Measurements from ENCODE around the gene TPK1.
A peak's percentile ranks its signal among the peaks of the same experiment; 100 is the strongest.

The TPK1 gene

DNA sequence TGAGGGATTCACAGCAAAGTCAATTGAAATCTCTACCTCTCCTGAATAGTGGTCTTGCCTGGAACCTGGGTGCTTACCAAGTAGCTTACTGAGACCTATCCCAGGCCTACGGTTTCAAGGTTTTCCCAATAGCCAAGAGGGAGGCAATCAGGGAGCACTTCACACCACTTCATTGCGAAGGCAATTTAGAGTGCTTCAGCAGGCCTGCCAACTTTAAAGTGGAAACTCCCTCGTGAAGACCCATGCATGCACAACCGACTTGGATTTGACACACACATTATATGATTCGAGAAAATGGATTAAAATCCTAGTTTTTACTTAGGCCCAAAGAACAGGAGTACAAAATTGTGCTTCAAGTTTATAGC lies 380.8 kb downstream of the TPK1 start:
- Histone ChIP-seq H3K79me2 (ENCODE audit: control insufficient read depth, low read length) (no peaks in the 10 kb centered on the region), H3K4me2 (ENCODE audit: low read length) (no peak overlapping the region), H3K9me3 (ENCODE audit: control insufficient read depth, insufficient read depth, low read length) (peaks cover 9% of the 10 kb centered on the region; the same call in 1 of the 2 replicates), H3K4me1 (ENCODE audit: control insufficient read depth, low read length) (no peaks in the 10 kb centered on the region), H3K9me2 (replicated peaks; ENCODE audit: control insufficient read depth, low read length) (no peaks in the 10 kb centered on the region), H4K20me1 (ENCODE audit: control insufficient read depth, insufficient read depth, low read depth, low read length) (no peaks in the 10 kb centered on the region), H3K27me3 (ENCODE audit: control insufficient read depth, low read length) (no peaks in the 10 kb centered on the region), H3K27ac (ENCODE audit: low read depth, low read length) (no peak overlapping the region), H3K36me3 (ENCODE audit: control insufficient read depth, low read length) (no peaks in the 10 kb centered on the region), H3F3A (ENCODE audit: control insufficient read depth, insufficient read depth) (no peaks in the 10 kb centered on the region), H3K4me3 (ENCODE audit: low read length) (no peak overlapping the region)
- TF ChIP-seq, protein P1, sequence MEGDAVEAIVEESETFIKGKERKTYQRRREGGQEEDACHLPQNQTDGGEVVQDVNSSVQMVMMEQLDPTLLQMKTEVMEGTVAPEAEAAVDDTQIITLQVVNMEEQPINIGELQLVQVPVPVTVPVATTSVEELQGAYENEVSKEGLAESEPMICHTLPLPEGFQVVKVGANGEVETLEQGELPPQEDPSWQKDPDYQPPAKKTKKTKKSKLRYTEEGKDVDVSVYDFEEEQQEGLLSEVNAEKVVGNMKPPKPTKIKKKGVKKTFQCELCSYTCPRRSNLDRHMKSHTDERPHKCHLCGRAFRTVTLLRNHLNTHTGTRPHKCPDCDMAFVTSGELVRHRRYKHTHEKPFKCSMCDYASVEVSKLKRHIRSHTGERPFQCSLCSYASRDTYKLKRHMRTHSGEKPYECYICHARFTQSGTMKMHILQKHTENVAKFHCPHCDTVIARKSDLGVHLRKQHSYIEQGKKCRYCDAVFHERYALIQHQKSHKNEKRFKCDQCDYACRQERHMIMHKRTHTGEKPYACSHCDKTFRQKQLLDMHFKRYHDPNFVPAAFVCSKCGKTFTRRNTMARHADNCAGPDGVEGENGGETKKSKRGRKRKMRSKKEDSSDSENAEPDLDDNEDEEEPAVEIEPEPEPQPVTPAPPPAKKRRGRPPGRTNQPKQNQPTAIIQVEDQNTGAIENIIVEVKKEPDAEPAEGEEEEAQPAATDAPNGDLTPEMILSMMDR (IDR thresholded peaks at IDR 0.05; ENCODE audit: low read depth, low read length, poor library complexity, severe bottlenecking) = no peak
- TF ChIP-seq EZH2phosphoT487 (IDR thresholded peaks at IDR 0.05; ENCODE audit: borderline replicate concordance, low read length) = no peak

DNA sequence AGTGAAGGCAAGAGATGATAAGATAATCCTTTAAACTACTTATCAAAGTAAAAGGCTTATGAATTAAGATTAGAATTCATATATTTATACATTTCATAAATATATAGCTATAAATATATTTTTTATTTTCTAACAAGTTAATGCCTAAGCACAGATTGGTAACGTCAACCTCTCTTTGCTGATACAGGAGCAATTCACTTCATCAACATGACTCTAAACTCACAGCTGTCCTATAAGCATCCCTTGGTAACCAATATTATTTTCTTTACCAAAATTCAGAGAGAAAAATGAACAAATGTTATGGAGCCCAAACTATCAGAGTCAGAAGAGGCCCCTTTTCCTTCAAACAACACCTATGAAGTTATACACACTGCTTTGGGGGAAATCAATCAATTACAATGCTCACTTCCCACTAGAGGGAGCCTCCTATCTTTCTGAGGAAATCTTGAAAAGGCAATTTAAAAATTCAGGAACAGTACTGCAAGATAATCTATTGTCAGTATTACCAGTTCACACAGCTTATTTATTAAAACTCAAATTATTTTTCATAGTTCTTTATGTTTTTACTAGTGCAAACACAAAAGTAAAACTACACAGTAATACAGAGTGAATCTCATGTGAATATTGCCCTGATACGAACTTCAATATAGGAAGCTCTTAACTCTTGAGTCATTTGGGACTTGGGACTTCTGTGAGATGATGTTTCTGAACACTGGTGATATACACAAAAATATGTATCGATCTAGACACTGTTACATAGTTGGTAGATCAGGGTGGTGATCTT lies 381.4 kb downstream of the TPK1 start:
- H3K27ac ChIP-seq (ENCODE audit: low read depth, low read length) = no peak overlapping the region
- H3K4me2 ChIP-seq (ENCODE audit: low read length) = no peak overlapping the region
- H3K4me3 ChIP-seq (ENCODE audit: low read length) = no peak overlapping the region
- H3K4me1 ChIP-seq (ENCODE audit: control insufficient read depth, low read length) = no peaks in the 10 kb centered on the region
- H3K79me2 ChIP-seq (ENCODE audit: control insufficient read depth, low read length) = no peaks in the 10 kb centered on the region
- H3K9me2 ChIP-seq (replicated peaks; ENCODE audit: control insufficient read depth, low read length) = no peaks in the 10 kb centered on the region
- H4K20me1 ChIP-seq (ENCODE audit: control insufficient read depth, insufficient read depth, low read depth, low read length) = no peaks in the 10 kb centered on the region
- no peak for TF ChIP-seq EZH2phosphoT487 (IDR thresholded peaks at IDR 0.05; ENCODE audit: borderline replicate concordance, low read length)
- TF ChIP-seq, protein P1 (IDR thresholded peaks at IDR 0.05; ENCODE audit: low read depth, low read length, poor library complexity, severe bottlenecking) = peak; percentile 42
- H3K9me3 ChIP-seq (ENCODE audit: control insufficient read depth, insufficient read depth, low read length) = peaks cover 9% of the 10 kb centered on the region; the same call in 1 of the 2 replicates
- no peaks in the 10 kb centered on the region for H3K36me3 ChIP-seq (ENCODE audit: control insufficient read depth, low read length)
- H3K27me3 ChIP-seq (ENCODE audit: control insufficient read depth, low read length) = no peaks in the 10 kb centered on the region
- no peaks in the 10 kb centered on the region for H3F3A ChIP-seq (ENCODE audit: control insufficient read depth, insufficient read depth)

DNA sequence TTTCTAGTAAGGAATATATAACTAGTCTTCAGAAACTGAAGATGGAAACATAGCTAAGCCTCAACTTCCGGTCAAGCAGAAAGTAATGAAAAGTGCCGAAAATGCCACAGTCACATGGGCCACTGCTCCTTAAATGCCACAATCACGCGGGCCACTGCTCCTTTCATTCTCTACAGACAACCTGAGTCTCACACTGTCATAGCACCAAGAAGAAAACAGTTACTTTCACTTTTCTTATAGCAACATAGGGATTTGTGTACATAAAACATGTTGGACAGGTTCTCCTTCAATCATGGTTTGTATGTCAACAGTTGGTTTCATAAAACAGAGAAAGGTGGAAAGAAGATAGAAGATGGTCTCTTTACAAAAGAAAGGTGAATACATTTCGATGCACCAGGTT lies 383.8 kb downstream of the TPK1 start:
- H3K79me2 ChIP-seq (ENCODE audit: control insufficient read depth, low read length) = no peaks in the 10 kb centered on the region
- no peaks in the 10 kb centered on the region for H3K4me1 ChIP-seq (ENCODE audit: control insufficient read depth, low read length)
- peaks cover 9% of the 10 kb centered on the region; the same call in 1 of the 2 replicates for H3K9me3 ChIP-seq (ENCODE audit: control insufficient read depth, insufficient read depth, low read length)
- H3K9me2 ChIP-seq (replicated peaks; ENCODE audit: control insufficient read depth, low read length) = no peaks in the 10 kb centered on the region
- no peak overlapping the region for H3K27ac ChIP-seq (ENCODE audit: low read depth, low read length)
- H4K20me1 ChIP-seq (ENCODE audit: control insufficient read depth, insufficient read depth, low read depth, low read length) = no peaks in the 10 kb centered on the region
- no peak overlapping the region for H3K4me2 ChIP-seq (ENCODE audit: low read length)
- TF ChIP-seq, protein P1 (IDR thresholded peaks at IDR 0.05; ENCODE audit: low read depth, low read length, poor library complexity, severe bottlenecking) = no peak
- no peak for TF ChIP-seq EZH2phosphoT487 (IDR thresholded peaks at IDR 0.05; ENCODE audit: borderline replicate concordance, low read length)
- no peaks in the 10 kb centered on the region for H3K36me3 ChIP-seq (ENCODE audit: control insufficient read depth, low read length)
- H3K27me3 ChIP-seq (ENCODE audit: control insufficient read depth, low read length) = no peaks in the 10 kb centered on the region
- H3K4me3 ChIP-seq (ENCODE audit: low read length) = no peak overlapping the region
- no peaks in the 10 kb centered on the region for H3F3A ChIP-seq (ENCODE audit: control insufficient read depth, insufficient read depth)

All from DOHH2 (cell line).